NB4 (cell line): ENCODE measurements around the gene GPR137B.

Experiments used
- MYC ChIP-seq: IDR thresholded peaks from 2 replicates; pipeline ENCODE4 v1.6.1; 2011; ENCODE audit warnings: low read depth, low read length
- TF ChIP-seq, protein P1 (sequence below): IDR thresholded peaks from one replicate; pipeline ENCODE4 v1.5.1; 2012; ENCODE audit warnings: low read depth, low read length

DNA sequence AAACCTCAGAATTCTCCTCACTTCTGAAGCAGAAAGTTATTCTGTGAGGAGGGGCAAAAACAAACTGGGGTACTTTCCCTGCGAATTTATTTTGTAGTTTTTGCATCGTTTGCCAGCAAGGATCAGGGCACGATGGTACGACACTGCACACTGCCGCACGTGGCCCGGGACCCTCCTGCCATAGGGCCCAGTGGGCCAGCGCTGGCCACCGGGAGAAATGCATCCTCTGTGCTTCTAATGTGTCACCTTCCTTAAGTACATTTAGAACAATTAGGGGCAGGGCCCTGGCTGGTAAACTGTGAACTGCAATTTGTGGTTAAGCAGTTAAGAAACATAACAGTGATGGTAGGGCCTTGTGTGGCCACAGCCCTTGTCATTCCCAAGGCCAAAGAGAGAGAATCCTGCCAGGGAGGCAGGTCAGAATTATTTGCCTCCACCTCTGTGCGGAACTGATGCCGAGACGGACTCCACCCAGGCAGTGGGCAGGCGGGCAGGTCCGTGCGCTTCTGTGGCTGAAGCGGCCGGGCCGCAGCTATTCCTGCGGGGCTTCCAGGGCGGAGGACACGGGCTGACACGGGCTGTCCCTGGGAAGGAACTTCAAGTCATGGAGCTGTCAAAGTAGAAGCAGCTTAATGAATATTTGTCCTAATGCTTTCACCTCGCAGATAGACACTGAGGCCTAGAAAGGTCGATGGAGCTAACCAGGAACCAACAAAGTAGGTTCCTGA lies 12.5 kb downstream of the GPR137B start:
- TF ChIP-seq, protein P1, sequence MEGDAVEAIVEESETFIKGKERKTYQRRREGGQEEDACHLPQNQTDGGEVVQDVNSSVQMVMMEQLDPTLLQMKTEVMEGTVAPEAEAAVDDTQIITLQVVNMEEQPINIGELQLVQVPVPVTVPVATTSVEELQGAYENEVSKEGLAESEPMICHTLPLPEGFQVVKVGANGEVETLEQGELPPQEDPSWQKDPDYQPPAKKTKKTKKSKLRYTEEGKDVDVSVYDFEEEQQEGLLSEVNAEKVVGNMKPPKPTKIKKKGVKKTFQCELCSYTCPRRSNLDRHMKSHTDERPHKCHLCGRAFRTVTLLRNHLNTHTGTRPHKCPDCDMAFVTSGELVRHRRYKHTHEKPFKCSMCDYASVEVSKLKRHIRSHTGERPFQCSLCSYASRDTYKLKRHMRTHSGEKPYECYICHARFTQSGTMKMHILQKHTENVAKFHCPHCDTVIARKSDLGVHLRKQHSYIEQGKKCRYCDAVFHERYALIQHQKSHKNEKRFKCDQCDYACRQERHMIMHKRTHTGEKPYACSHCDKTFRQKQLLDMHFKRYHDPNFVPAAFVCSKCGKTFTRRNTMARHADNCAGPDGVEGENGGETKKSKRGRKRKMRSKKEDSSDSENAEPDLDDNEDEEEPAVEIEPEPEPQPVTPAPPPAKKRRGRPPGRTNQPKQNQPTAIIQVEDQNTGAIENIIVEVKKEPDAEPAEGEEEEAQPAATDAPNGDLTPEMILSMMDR, result no peak
- TF ChIP-seq MYC, result no peak
